Neural cell (in vitro differentiated cells): ENCODE measurements around the gene TRAF5. TPM values are rescaled to one million over a fixed set of nuclear protein-coding genes. Genes with fewer than 3 reads are reported as not detected.
"Not testable (repeated sequence)": the region's sequence is repeated elsewhere in the genome, so short reads cannot be mapped to it uniquely, and the experiment has no call there.

Experiments
- H2AFZ ChIP-seq: fragments of 200-600, 300-800 bp; sonication (generic), shearing (Covaris generic); 2 replicates; pipeline ENCODE4 v1.6.0; 2014; ENCODE audit warnings: low read depth, mild to moderate bottlenecking, antibody characterized with exemption, low read length, moderate library complexity
- H3F3A ChIP-seq: fragments of 200-600 bp; shearing (Covaris generic); 2 replicates; pipeline ENCODE4 v1.6.1; 2016; ENCODE audit warnings: mild to moderate bottlenecking, moderate library complexity, mixed read lengths, antibody characterized with exemption, low read length; ENCODE audit not compliant: insufficient read depth, poor library complexity, severe bottlenecking
- H3K27ac ChIP-seq: fragments of 200-600, 300-800 bp; sonication (generic), shearing (Covaris generic); 2 replicates; pipeline ENCODE4 v1.5.1; 2014; ENCODE audit warnings: mild to moderate bottlenecking, low read length, moderate library complexity
- H3K27me3 ChIP-seq: fragments of 300-800, 200-600 bp; sonication (generic), shearing (Covaris generic); 2 replicates; pipeline ENCODE4 v1.6.0; 2014; ENCODE audit warnings: mild to moderate bottlenecking, low read depth, low read length, moderate library complexity; ENCODE audit not compliant: insufficient read depth
- H3K36me3 ChIP-seq: fragments of 300-800, 200-600 bp; sonication (generic), shearing (Covaris generic); 2 replicates; pipeline ENCODE4 v1.5.1; 2014; ENCODE audit warnings: mild to moderate bottlenecking, antibody characterized with exemption, low read length, moderate library complexity; ENCODE audit not compliant: insufficient read depth
- H3K4me2 ChIP-seq: fragments of 300-800, 200-600 bp; sonication (generic), shearing (Covaris generic); 2 replicates; pipeline ENCODE4 v1.6.0; 2014; ENCODE audit warnings: mild to moderate bottlenecking, low read length
- H3K4me3 ChIP-seq: fragments of 300-800, 200-600 bp; sonication (generic), shearing (Covaris generic); 2 replicates; pipeline ENCODE4 v1.5.1; 2014; ENCODE audit warnings: mild to moderate bottlenecking, low read length, moderate library complexity
- H3K79me2 ChIP-seq: fragments of 200-600 bp; shearing (Covaris generic); replicated peaks from 2 replicates; pipeline ENCODE4 v1.6.0; 2014; ENCODE audit warnings: mild to moderate bottlenecking, low read length, moderate library complexity; ENCODE audit not compliant: insufficient read depth
- H3K9ac ChIP-seq: fragments of 300-800, 200-600 bp; sonication (generic), shearing (Covaris generic); 2 replicates; pipeline ENCODE4 v1.6.1; 2016; ENCODE audit warnings: mild to moderate bottlenecking, low read length, mixed read lengths
- H3K9me2 ChIP-seq: fragments of 200-600 bp; shearing (Covaris generic); 2 replicates; pipeline ENCODE4 v1.6.1; 2016; ENCODE audit warnings: mild to moderate bottlenecking, low read length, mixed read lengths; ENCODE audit not compliant: insufficient read depth
- H3K9me3 ChIP-seq: fragments of 200-600, 300-800 bp; sonication (generic), shearing (Covaris generic); 2 replicates; pipeline ENCODE4 v1.6.1; 2016; ENCODE audit warnings: mild to moderate bottlenecking, mixed run types, low read length, moderate library complexity, mixed read lengths
- H4K20me1 ChIP-seq: fragments of 200-600 bp; shearing (Covaris generic); 2 replicates; pipeline ENCODE4 v1.6.1; 2016; ENCODE audit warnings: mild to moderate bottlenecking, mixed run types; ENCODE audit not compliant: insufficient read depth
- CTCF ChIP-seq: fragments of 450-650 bp; IDR thresholded peaks from 2 replicates; pipeline ENCODE4 v1.5.1; 2014; ENCODE audit warnings: antibody characterized with exemption, mild to moderate bottlenecking, moderate library complexity; ENCODE audit not compliant: poor library complexity, severe bottlenecking
- EP300 ChIP-seq: fragments of 450-650 bp; conservative IDR thresholded peaks from 2 replicates; pipeline ENCODE4 v1.6.1; 2014; ENCODE audit warnings: antibody characterized with exemption, mild to moderate bottlenecking, moderate library complexity; ENCODE audit not compliant: poor library complexity, severe bottlenecking
- EZH2 ChIP-seq: fragments of 200-600, 300-800 bp; shearing (Covaris generic), sonication (generic); IDR thresholded peaks from 2 replicates; pipeline ENCODE4 v1.6.1; 2014; ENCODE audit warnings: antibody characterized with exemption, low read length, borderline replicate concordance, mild to moderate bottlenecking; ENCODE audit not compliant: insufficient read depth, poor library complexity, severe bottlenecking
- MXI1 ChIP-seq: fragments of 450-650 bp; conservative IDR thresholded peaks from 2 replicates; pipeline ENCODE4 v1.6.1; 2014; ENCODE audit warnings: antibody characterized with exemption, mild to moderate bottlenecking; ENCODE audit not compliant: poor library complexity, severe bottlenecking
- POLR2AphosphoS5 ChIP-seq: IDR thresholded peaks from 2 replicates; pipeline ENCODE4 v1.6.1; 2012
- RAD21 ChIP-seq: fragments of 450-650 bp; conservative IDR thresholded peaks from 2 replicates; pipeline ENCODE4 v1.6.1; 2014; ENCODE audit warnings: antibody characterized with exemption, mild to moderate bottlenecking, moderate library complexity
- REST ChIP-seq: IDR thresholded peaks from 2 replicates; pipeline ENCODE4 v1.6.1; 2012; ENCODE audit warnings: borderline replicate concordance
- SMC3 ChIP-seq: fragments of 450-650 bp; conservative IDR thresholded peaks from 2 replicates; pipeline ENCODE4 v1.6.1; 2014; ENCODE audit warnings: antibody characterized with exemption, mild to moderate bottlenecking, moderate library complexity; ENCODE audit not compliant: poor library complexity
- TAF1 ChIP-seq: IDR thresholded peaks from 2 replicates; pipeline ENCODE4 v1.6.1; 2012; ENCODE audit warnings: low read depth
- polyA plus RNA-seq: library from polyadenylated mRNA; depleted of rRNA; stranded (reverse); fragments of >200 nt; gene quantifications from 2 replicates; pipeline ENCODE4 v1.2.3, GENCODE V29; 2014

The TRAF5 gene
- polyA plus RNA-seq, 1 donor from 2014 or later: 0.69 TPM

GRCh38 chr1:211416628-211417323, 90.1 kb downstream of the TRAF5 start:
- not testable (repeated sequence) for H3K4me2 ChIP-seq, H2AFZ ChIP-seq, H3K9me2 ChIP-seq, H3K27me3 ChIP-seq, H3K9me3 ChIP-seq, H3K79me2 ChIP-seq, H4K20me1 ChIP-seq, H3K9ac ChIP-seq, H3K36me3 ChIP-seq, H3K4me3 ChIP-seq, H3K27ac ChIP-seq, H3F3A ChIP-seq

GRCh38 chr1:211420389-211420788, 93.8 kb downstream of the TRAF5 start:
- no peaks in the 10 kb centered on the region for H4K20me1 ChIP-seq
- no peaks in the 10 kb centered on the region for H3K9me2 ChIP-seq
- peaks cover 9% of the 10 kb centered on the region for H3K27me3 ChIP-seq
- H3K9me3 ChIP-seq: peaks cover 3% of the 10 kb centered on the region
- H3K4me3 ChIP-seq: no peak overlapping the region
- H3F3A ChIP-seq: no peaks in the 10 kb centered on the region
- H3K27ac ChIP-seq: no peak overlapping the region
- no peak for TF ChIP-seq RAD21
- TF ChIP-seq REST: no peak
- no peak for TF ChIP-seq POLR2AphosphoS5
- TF ChIP-seq MXI1: no peak
- TF ChIP-seq EP300: no peak
- no peak for TF ChIP-seq EZH2
- TF ChIP-seq TAF1: no peak
- TF ChIP-seq SMC3: no peak
- no peak for TF ChIP-seq CTCF
- no peak overlapping the region for H3K9ac ChIP-seq
- no peak overlapping the region for H3K4me2 ChIP-seq
- H3K36me3 ChIP-seq: no peaks in the 10 kb centered on the region
- H2AFZ ChIP-seq: no peak overlapping the region
- H3K79me2 ChIP-seq: no peaks in the 10 kb centered on the region
